GM04504 (cell line): Measurements from ENCODE around the gene EHMT2.

Experiments used
- DNase-seq: peaks from one replicate; pipeline ENCODE4 v3.0.0-alpha.2; 2012; ENCODE audit warnings: low read depth

The EHMT2 gene

GRCh38 chr6:31888276-31889258, 8.9 kb downstream of the EHMT2 start:
- DNase-seq = no peak

- no peak for DNase-seq
Measured at GRCh38 chr6:31887173-31888007, 10.1 kb downstream of the EHMT2 start.

- no peak for DNase-seq
Measured at GRCh38 chr6:31886541-31886991, 10.9 kb downstream of the EHMT2 start.

- no peak for DNase-seq
Measured at GRCh38 chr6:31884528-31885035, 12.9 kb downstream of the EHMT2 start.

- no peak for DNase-seq
Measured at GRCh38 chr6:31883676-31884075, 13.8 kb downstream of the EHMT2 start.

- DNase-seq = no peak
Measured at GRCh38 chr6:31882344-31882743, 15.2 kb downstream of the EHMT2 start.

- DNase-seq = no peak
Measured at GRCh38 chr6:31881136-31881859, 16.2 kb downstream of the EHMT2 start.

GRCh38 chr6:31880616-31881015, 16.9 kb downstream of the EHMT2 start:
- DNase-seq = no peak

GRCh38 chr6:31879901-31880300, 17.6 kb downstream of the EHMT2 start:
- no peak for DNase-seq

- DNase-seq = no peak
Measured at GRCh38 chr6:31879143-31879542, 18.4 kb downstream of the EHMT2 start.

GRCh38 chr6:31878726-31879125, 18.8 kb downstream of the EHMT2 start, which contains the start of gene SLC44A4:
Gene SLC44A4 (minus strand): TSS chr6:31878997. CDS start chr6:31878980, 17 bp downstream.
- DNase-seq = no peak

GRCh38 chr6:31878222-31878621, 19.3 kb downstream of the EHMT2 start:
- no peak for DNase-seq

- no peak for DNase-seq
Measured at GRCh38 chr6:31877651-31878161, 19.8 kb downstream of the EHMT2 start.

GRCh38 chr6:31877125-31877650, 20.3 kb downstream of the EHMT2 start:
- DNase-seq = no peak

- DNase-seq = no peak
Measured at GRCh38 chr6:31876357-31876756, 21.1 kb downstream of the EHMT2 start.

- no peak for DNase-seq
Measured at GRCh38 chr6:31875877-31876276, 21.6 kb downstream of the EHMT2 start.

GRCh38 chr6:31874836-31875572, 22.5 kb downstream of the EHMT2 start:
- no peak for DNase-seq

GRCh38 chr6:31874084-31874670, 23.3 kb downstream of the EHMT2 start:
- DNase-seq = no peak

GRCh38 chr6:31871046-31871659, 26.3 kb downstream of the EHMT2 start:
- no peak for DNase-seq
